Measurements from ENCODE around the gene DIS3. TPM values are rescaled to one million over a fixed set of nuclear protein-coding genes. Genes with fewer than 3 reads are reported as not detected.

DIS3 gene
- total and polyA plus RNA-seq, 9 of the 15 experiments (the other 6 are each of a cell fraction or from before 2014, with no cell fraction given): 6.0 to 48.9 (median 34.2) TPM

Small RNA genes within 50 kb of the gene (small RNA-seq; reads per million reads assigned to genes)
- not detected for gene RNU6-80P

Other genes starting within 250 kb of the DIS3 start
- gene MZT1, start 54.3 kb downstream of the DIS3 start, total RNA-seq (2014; rRNA removed): 16.5 and 17.2 TPM in 2 replicates
- 31.6 and 37.3 TPM in 2 replicates for gene MZT1, start 54.3 kb downstream of the DIS3 start, total RNA-seq (2014; rRNA removed; fragmentation: Illumina TruSeq; extraction: Trizol)
- 18.1 and 18.5 TPM in 2 replicates for gene MZT1, start 54.3 kb downstream of the DIS3 start, total RNA-seq (2015; rRNA removed; fragmentation: Illumina TruSeq; extraction: Trizol)
- 20.5 and 22.6 TPM in 2 replicates for gene MZT1, start 54.3 kb downstream of the DIS3 start, total RNA-seq (2021)
- 22.3 and 26.0 TPM in 2 replicates for gene MZT1, start 54.3 kb downstream of the DIS3 start, polyA plus RNA-seq (2011; rRNA removed)
- gene MZT1, start 54.3 kb downstream of the DIS3 start, polyA plus RNA-seq (2014; fragmentation: Illumina TruSeq; extraction: Trizol): 15.3 and 15.8 TPM in 2 replicates
- gene MZT1, start 54.3 kb downstream of the DIS3 start, polyA plus RNA-seq (2014; fragmentation: Nextera tagmentation; extraction: Ambion mirVana): 10 to 100 TPM; 27.1 to 28.7 TPM
- gene MZT1, start 54.3 kb downstream of the DIS3 start, polyA plus RNA-seq (2014; rRNA removed): 19.5 and 24.1 TPM in 2 replicates
- 10.9 and 12.4 TPM in 2 replicates for gene BORA, start 54.0 kb downstream of the DIS3 start, total RNA-seq (2014; rRNA removed)
- 19.1 and 23.8 TPM in 2 replicates for gene BORA, start 54.0 kb downstream of the DIS3 start, total RNA-seq (2014; rRNA removed; fragmentation: Illumina TruSeq; extraction: Trizol)
- gene BORA, start 54.0 kb downstream of the DIS3 start, total RNA-seq (2015; rRNA removed; fragmentation: Illumina TruSeq; extraction: Trizol): 16.4 and 18.2 TPM in 2 replicates
- 12.2 and 12.5 TPM in 2 replicates for gene BORA, start 54.0 kb downstream of the DIS3 start, total RNA-seq (2021)
- gene BORA, start 54.0 kb downstream of the DIS3 start, polyA plus RNA-seq (2011; rRNA removed): 15.5 and 19.2 TPM in 2 replicates
- 19.3 and 21.5 TPM in 2 replicates for gene BORA, start 54.0 kb downstream of the DIS3 start, polyA plus RNA-seq (2014; fragmentation: Illumina TruSeq; extraction: Trizol)
- gene BORA, start 54.0 kb downstream of the DIS3 start, polyA plus RNA-seq (2014; fragmentation: Nextera tagmentation; extraction: Ambion mirVana): 10 to 100 TPM; 12.7 to 18.8 TPM
- 11.7 and 12.7 TPM in 2 replicates for gene BORA, start 54.0 kb downstream of the DIS3 start, polyA plus RNA-seq (2014; rRNA removed)
- 11.1 and 12.8 TPM in 2 replicates for gene PIBF1, start 233 bp upstream of the DIS3 start, total RNA-seq (2014; rRNA removed)
- 27.9 and 31.6 TPM in 2 replicates for gene PIBF1, start 233 bp upstream of the DIS3 start, total RNA-seq (2014; rRNA removed; fragmentation: Illumina TruSeq; extraction: Trizol)
- 21.4 and 28.8 TPM in 2 replicates for gene PIBF1, start 233 bp upstream of the DIS3 start, total RNA-seq (2015; rRNA removed; fragmentation: Illumina TruSeq; extraction: Trizol)
- 25.3 and 26.5 TPM in 2 replicates for gene PIBF1, start 233 bp upstream of the DIS3 start, total RNA-seq (2021)
- 8.7 and 14.6 TPM in 2 replicates for gene PIBF1, start 233 bp upstream of the DIS3 start, polyA plus RNA-seq (2011; rRNA removed)
- 18.0 and 22.1 TPM in 2 replicates for gene PIBF1, start 233 bp upstream of the DIS3 start, polyA plus RNA-seq (2014; fragmentation: Illumina TruSeq; extraction: Trizol)
- gene PIBF1, start 233 bp upstream of the DIS3 start, polyA plus RNA-seq (2014; fragmentation: Nextera tagmentation; extraction: Ambion mirVana): 10 to 100 TPM in 1 of 2 experiments, 1 to 10 TPM in 1; 9.1 to 14.7 TPM
- gene PIBF1, start 233 bp upstream of the DIS3 start, polyA plus RNA-seq (2014; rRNA removed): 12.0 and 13.1 TPM in 2 replicates